H1 (cell line): ENCODE measurements around the gene PRR33. TPM values are rescaled to one million over a fixed set of nuclear protein-coding genes. Genes with fewer than 3 reads are reported as not detected.

Source experiments
- CTCF ChIA-PET: fragments of 300-600 bp; sonication (Branson Sonifier 250); formaldehyde crosslinking; loops from one replicate; lab custom pipeline; 2021; ENCODE audit not compliant: partially characterized antibody; lab: Charles Lee
- POLR2A ChIA-PET: fragments of 300-600 bp; sonication (Branson Sonifier 250); formaldehyde crosslinking; loops from one replicate; lab custom pipeline; 2021; ENCODE audit warnings: inconsistent platforms; ENCODE audit not compliant: partially characterized antibody; lab: Charles Lee
- DNase-seq, 2 experiments: peaks; one replicate each; pipeline versions ENCODE4 v3.0.0 to v3.0.0-alpha.2; 2010 to 2022; ENCODE audit warnings: low spot score in 2 of 2, low read depth in 1 of 2, mixed read lengths in 1 of 2
- FAIRE-seq: peaks from 2 replicates; lab custom pipeline; 2011; peaks lifted over from hg19 to GRCh38; lab: Jason Lieb, UNC
- H2AFZ ChIP-seq: 2 replicates; pipeline ENCODE4 v1.8.1; 2012; ENCODE audit warnings: low read length, inconsistent platforms
- H2AK5ac ChIP-seq: 2 replicates; pipeline ENCODE4 v1.6.1; 2013; ENCODE audit warnings: low read depth, low read length
- H2BK120ac ChIP-seq: replicated peaks from 2 replicates; pipeline ENCODE3; 2013; ENCODE audit warnings: low read depth, low read length, inconsistent platforms
- H2BK12ac ChIP-seq: 2 replicates; pipeline ENCODE4 v1.6.1; 2013; ENCODE audit warnings: low read depth, low read length
- H2BK15ac ChIP-seq: 2 replicates; pipeline ENCODE4 v1.6.1; 2013; ENCODE audit warnings: low read length
- H2BK20ac ChIP-seq: 2 replicates; pipeline ENCODE4 v1.6.1; 2013; ENCODE audit warnings: low read length
- H2BK5ac ChIP-seq: 2 replicates; pipeline ENCODE4 v1.6.1; 2013; ENCODE audit warnings: low read depth, low read length
- H3K14ac ChIP-seq: 2 replicates; pipeline ENCODE4 v1.6.1; 2013; ENCODE audit warnings: inconsistent platforms; ENCODE audit not compliant: insufficient read length
- H3K18ac ChIP-seq: 2 replicates; pipeline ENCODE4 v1.6.1; 2013; ENCODE audit warnings: low read length; ENCODE audit errors: extremely low read depth
- H3K23ac ChIP-seq: 2 replicates; pipeline ENCODE4 v1.6.1; 2013; ENCODE audit warnings: inconsistent platforms; ENCODE audit not compliant: insufficient read length
- H3K23me2 ChIP-seq: 2 replicates; pipeline ENCODE4 v1.6.1; 2013; ENCODE audit warnings: low read depth, low read length
- H3K27ac ChIP-seq: 2 replicates; pipeline ENCODE4 v1.6.1; 2011; ENCODE audit warnings: low read depth, low read length, inconsistent platforms
- H3K27me3 ChIP-seq, 4 experiments: replicated peaks in 1 of 4; 1 replicate in 1 of 4; 2 replicates in 3 of 4; pipeline versions ENCODE4 v1.6.1 to v1.8.1; 2011 to 2013; ENCODE audit warnings: low read length in 3 of 4, mild to moderate bottlenecking in 3 of 4, inconsistent platforms in 2 of 4, mixed read lengths in 2 of 4, moderate library complexity in 1 of 4; ENCODE audit not compliant: control insufficient read depth in 3 of 4, insufficient read depth in 3 of 4; ENCODE audit errors: extremely low read depth in 1 of 4
- H3K36me3 ChIP-seq, 4 experiments: 2 replicates each; pipeline versions ENCODE4 v1.6.1 to v1.8.1; 2011 to 2013; ENCODE audit warnings: mild to moderate bottlenecking in 4 of 4, low read length in 3 of 4, moderate library complexity in 2 of 4, control low read depth in 1 of 4, inconsistent platforms in 1 of 4; ENCODE audit not compliant: insufficient read depth in 4 of 4, control insufficient read depth in 2 of 4
- H3K4ac ChIP-seq: replicated peaks from 2 replicates; pipeline ENCODE3; 2013; ENCODE audit warnings: low read length, low read depth, mixed read lengths, inconsistent platforms; ENCODE audit not compliant: insufficient read length
- H3K4me1 ChIP-seq, 4 experiments: replicated peaks in 1 of 4; 1 replicate in 1 of 4; 2 replicates in 3 of 4; pipeline versions ENCODE4 v1.6.1 to v1.8.1; 2011 to 2013; ENCODE audit warnings: low read length in 3 of 4, inconsistent platforms in 2 of 4, mixed read lengths in 1 of 4; ENCODE audit not compliant: insufficient read depth in 4 of 4, control insufficient read depth in 3 of 4
- H3K4me2 ChIP-seq, 2 experiments: 2 replicates each; pipeline versions ENCODE4 v1.6.1 to v1.8.1; 2011 to 2013; ENCODE audit warnings: low read depth in 2 of 2, low read length in 2 of 2, control low read depth in 1 of 2, inconsistent platforms in 1 of 2, mild to moderate bottlenecking in 1 of 2; ENCODE audit not compliant: insufficient read depth in 1 of 2
- H3K4me3 ChIP-seq, 4 experiments: fragments of 200-600, 300-600 bp in 1 of 4; sonication (generic), shearing (Covaris generic), sonication (Bioruptor Twin) in 1 of 4; 2 replicates each; pipeline versions ENCODE4 v1.5.1 to v1.8.1; 2011 to 2016; ENCODE audit warnings: low read length in 4 of 4, low read depth in 3 of 4, control low read depth in 2 of 4, inconsistent platforms in 2 of 4, mild to moderate bottlenecking in 2 of 4, mixed read lengths in 1 of 4, moderate library complexity in 1 of 4; ENCODE audit not compliant: insufficient read depth in 2 of 4; ENCODE audit errors: extremely low read depth in 1 of 4
- H3K56ac ChIP-seq: replicated peaks from 2 replicates; pipeline ENCODE3; 2013; ENCODE audit warnings: low read depth, mild to moderate bottlenecking, mixed read lengths, low read length, inconsistent platforms; ENCODE audit not compliant: insufficient read length
- H3K79me1 ChIP-seq: 2 replicates; pipeline ENCODE4 v1.6.1; 2013; ENCODE audit warnings: low read depth, low read length, control low read depth
- H3K79me2 ChIP-seq, 2 experiments: 2 replicates each; pipeline versions ENCODE4 v1.6.1 to v1.8.1; 2012 to 2013; ENCODE audit warnings: low read length in 2 of 2, mild to moderate bottlenecking in 2 of 2, inconsistent platforms in 1 of 2; ENCODE audit not compliant: insufficient read depth in 2 of 2, control insufficient read depth in 1 of 2
- H3K9ac ChIP-seq, 4 experiments: replicated peaks in 1 of 4; 1 replicate in 1 of 4; 2 replicates in 3 of 4; pipeline versions ENCODE4 v1.6.1 to v1.8.1; 2011 to 2013; ENCODE audit warnings: low read depth in 3 of 4, low read length in 3 of 4, control low read depth in 2 of 4, mild to moderate bottlenecking in 2 of 4, moderate library complexity in 2 of 4, inconsistent platforms in 1 of 4; ENCODE audit errors: extremely low read depth in 1 of 4
- H3K9me3 ChIP-seq, 2 experiments: 2 replicates each; pipeline versions ENCODE4 v1.6.1 to v1.8.1; 2012 to 2013; ENCODE audit warnings: mild to moderate bottlenecking in 2 of 2, moderate library complexity in 2 of 2, control low read depth in 1 of 2, inconsistent platforms in 1 of 2, low read depth in 1 of 2, low read length in 1 of 2, mixed read lengths in 1 of 2; ENCODE audit not compliant: insufficient read depth in 2 of 2
- H4K20me1 ChIP-seq, 2 experiments: replicated peaks in 1 of 2; 2 replicates each; pipeline versions ENCODE3 to v1.8.1; 2011 to 2013; ENCODE audit warnings: inconsistent platforms in 2 of 2, low read length in 2 of 2, mild to moderate bottlenecking in 1 of 2; ENCODE audit not compliant: insufficient read depth in 2 of 2, control insufficient read depth in 1 of 2
- H4K5ac ChIP-seq: 2 replicates; pipeline ENCODE4 v1.6.1; 2013; ENCODE audit warnings: low read length, low read depth, mixed read lengths, inconsistent platforms; ENCODE audit not compliant: insufficient read length
- H4K8ac ChIP-seq: 2 replicates; pipeline ENCODE4 v1.8.0; 2013; ENCODE audit warnings: mild to moderate bottlenecking, moderate library complexity, low read length, inconsistent platforms; ENCODE audit not compliant: insufficient read depth; ENCODE audit errors: extremely low read depth
- H4K91ac ChIP-seq: replicated peaks from 2 replicates; pipeline ENCODE3; 2013; ENCODE audit warnings: low read length, mixed read lengths, inconsistent platforms; ENCODE audit not compliant: insufficient read length
- BACH1 ChIP-seq: IDR thresholded peaks from 2 replicates; pipeline ENCODE4 v1.6.1; 2012; ENCODE audit warnings: low read length, improper control_type of control experiment
- CEBPB ChIP-seq: IDR thresholded peaks from 2 replicates; pipeline ENCODE4 v1.6.1; 2012; ENCODE audit warnings: low read depth, low read length
- CREB1 ChIP-seq: IDR thresholded peaks from 2 replicates; pipeline ENCODE4 v1.6.1; 2012; ENCODE audit warnings: inconsistent platforms
- CTBP2 ChIP-seq: IDR thresholded peaks from 2 replicates; pipeline ENCODE4 v1.7.0; 2011; ENCODE audit warnings: borderline replicate concordance, mild to moderate bottlenecking, moderate library complexity, mixed read lengths, low read length; ENCODE audit not compliant: insufficient read depth, insufficient read length
- EZH2 ChIP-seq: fragments of 200-600 bp; sonication (generic); IDR thresholded peaks from 2 replicates; pipeline ENCODE4 v1.7.1; 2012; ENCODE audit warnings: low read depth, mild to moderate bottlenecking, moderate library complexity, low read length, inconsistent platforms; ENCODE audit not compliant: severe bottlenecking
- GABPA ChIP-seq: IDR thresholded peaks from 2 replicates; pipeline ENCODE4 v1.6.1; 2011; ENCODE audit warnings: mild to moderate bottlenecking, low read length, moderate library complexity, borderline replicate concordance; ENCODE audit not compliant: insufficient read depth
- KDM5A ChIP-seq: fragments of 200-600 bp; IDR thresholded peaks from 2 replicates; pipeline ENCODE4 v1.7.1; 2012; ENCODE audit warnings: mild to moderate bottlenecking, low read length, inconsistent platforms, mixed read lengths
- PHF8 ChIP-seq: fragments of 200-600 bp; sonication (generic); conservative IDR thresholded peaks from 2 replicates; pipeline ENCODE4 v1.7.1; 2012; ENCODE audit warnings: low read depth, mild to moderate bottlenecking, inconsistent platforms, low read length, moderate library complexity
- SIX5 ChIP-seq: IDR thresholded peaks from 2 replicates; pipeline ENCODE4 v1.6.1; 2011; ENCODE audit warnings: mild to moderate bottlenecking, low read depth, low read length
- SP1 ChIP-seq: IDR thresholded peaks from 2 replicates; pipeline ENCODE4 v1.6.1; 2011; ENCODE audit warnings: low read depth, low read length
- USF2 ChIP-seq: IDR thresholded peaks from 2 replicates; pipeline ENCODE4 v1.6.1; 2011; ENCODE audit warnings: low read length, improper control_type of control experiment
- WGBS, 2 experiments: shearing (Covaris generic) in 1 of 2; methylation state at CpG; one replicate each; pipeline versions ENCODE4 v1.1.6 to v1.1.7; 2013 to 2015; ENCODE audit warnings: low lambda C conversion rate in 2 of 2, mixed read lengths in 2 of 2, inconsistent platforms in 1 of 2, low coverage in 1 of 2, missing lambda C conversion rate in 1 of 2; ENCODE audit not compliant: insufficient replicate concordance in 2 of 2, insufficient coverage in 1 of 2, insufficient read length in 1 of 2; ENCODE audit errors: extremely low coverage in 1 of 2, missing lambda C conversion rate in 1 of 2; 5-methylcytosine and 5-hydroxymethylcytosine counted together
- polyA plus RNA-seq, 7 experiments: library from polyadenylated mRNA; depleted of rRNA in 3 of 7; stranded (reverse) in 5 of 7; unstranded in 2 of 7; fragments of >200 nt in 5 of 7; fragments of 200-250 nt in 2 of 7; gene quantifications; 1 replicate in 5 of 7; 2 replicates in 1 of 7; 4 replicates in 1 of 7; pipeline versions ENCODE4 v1.2.1 to v1.2.3, GENCODE V29; 2011 to 2013; ENCODE audit warnings: missing spikeins in 2 of 7, mixed read lengths in 2 of 7
- total RNA-seq: library from RNA; stranded (reverse); fragmentation: NEBNext Ultra II Directional; extraction: Animal tissue kit (Norgen Biotek cat#: 25700); gene quantifications from 2 replicates; pipeline ENCODE4 v1.2.1, GENCODE V29; 2021

PRR33 gene
- total and polyA plus RNA-seq, 2 of the 8 experiments (the other 6 are each of a cell fraction or from before 2014, with no cell fraction given): 0.02 TPM; not detected in 1

GRCh38 chr11:1920128-1920908 is 28.6 kb upstream of the PRR33 start:
- Histone ChIP-seq H3K4me2 (no peak overlapping the region), H3K36me3 (no peaks in the 10 kb centered on the region), H3K4ac (no peak overlapping the region), H3K23me2 (peaks cover 5% of the 10 kb centered on the region; the same call in 1 of the 2 replicates), H2BK120ac (no peak overlapping the region), H3K27me3 (no peaks in the 10 kb centered on the region), H4K8ac (no peak overlapping the region), H3K79me2 (no peaks in the 10 kb centered on the region), H4K91ac (no peak overlapping the region), H3K14ac (no peak overlapping the region), H2AFZ (no peak overlapping the region), H2BK20ac (no peak overlapping the region), H2BK15ac (no peak overlapping the region), H3K18ac (no peak overlapping the region), H2BK5ac (no peak overlapping the region), H4K5ac (no peak overlapping the region), H3K27ac (no peak overlapping the region), H3K23ac (no peak overlapping the region), H3K4me3 (no peak overlapping the region), H2BK12ac (no peak overlapping the region), H3K4me1 (peaks cover 0 to 3% (median 3%) of the 10 kb centered on the region in 4 experiments; a peak in 4 of 7 replicates), H2AK5ac (no peak overlapping the region), H3K79me1 (no peaks in the 10 kb centered on the region), H4K20me1 (peaks cover 0 to 2% of the 10 kb centered on the region in 2 experiments), H3K9ac (no peak overlapping the region), H3K9me3 (no peaks in the 10 kb centered on the region), H3K56ac (no peak overlapping the region)
- DNase-seq (no peak), FAIRE-seq (no peak)
- WGBS, 2 experiments: 84% methylated on average over 18 of the region's 25 CpGs; no CpG with 5 or more reads in 1 of the 2 experiments
- POLR2A ChIA-PET: no interaction called here
- CTCF ChIA-PET: interaction anchor here (0.6 to 4.4 kb wide), 17 partner anchors 10 to 245 kb away, joined by 3 to 47 read pairs (median 7); partner anchors contain the start of gene PRR33
- TF ChIP-seq CTBP2 (no peak), GABPA (no peak), SP1 (no peak), KDM5A (no peak), BACH1 (no peak), PHF8 (no peak), CREB1 (no peak), USF2 (no peak), CEBPB (no peak), SIX5 (no peak), EZH2 (no peak)
